ENCODE measurements around the gene PPP2R5D. TPM values are rescaled to one million over a fixed set of nuclear protein-coding genes. Genes with fewer than 3 reads are reported as not detected.
A peak's percentile ranks its signal among the peaks of the same experiment; 100 is the strongest.

The PPP2R5D gene
- total RNA-seq (10 to 100 TPM; 12.9 to 13.9 TPM), polyA plus RNA-seq (10 to 100 TPM in 1 of 2 donors, 1 to 10 TPM in 1; 6.7 to 13.5 TPM)

DNA sequence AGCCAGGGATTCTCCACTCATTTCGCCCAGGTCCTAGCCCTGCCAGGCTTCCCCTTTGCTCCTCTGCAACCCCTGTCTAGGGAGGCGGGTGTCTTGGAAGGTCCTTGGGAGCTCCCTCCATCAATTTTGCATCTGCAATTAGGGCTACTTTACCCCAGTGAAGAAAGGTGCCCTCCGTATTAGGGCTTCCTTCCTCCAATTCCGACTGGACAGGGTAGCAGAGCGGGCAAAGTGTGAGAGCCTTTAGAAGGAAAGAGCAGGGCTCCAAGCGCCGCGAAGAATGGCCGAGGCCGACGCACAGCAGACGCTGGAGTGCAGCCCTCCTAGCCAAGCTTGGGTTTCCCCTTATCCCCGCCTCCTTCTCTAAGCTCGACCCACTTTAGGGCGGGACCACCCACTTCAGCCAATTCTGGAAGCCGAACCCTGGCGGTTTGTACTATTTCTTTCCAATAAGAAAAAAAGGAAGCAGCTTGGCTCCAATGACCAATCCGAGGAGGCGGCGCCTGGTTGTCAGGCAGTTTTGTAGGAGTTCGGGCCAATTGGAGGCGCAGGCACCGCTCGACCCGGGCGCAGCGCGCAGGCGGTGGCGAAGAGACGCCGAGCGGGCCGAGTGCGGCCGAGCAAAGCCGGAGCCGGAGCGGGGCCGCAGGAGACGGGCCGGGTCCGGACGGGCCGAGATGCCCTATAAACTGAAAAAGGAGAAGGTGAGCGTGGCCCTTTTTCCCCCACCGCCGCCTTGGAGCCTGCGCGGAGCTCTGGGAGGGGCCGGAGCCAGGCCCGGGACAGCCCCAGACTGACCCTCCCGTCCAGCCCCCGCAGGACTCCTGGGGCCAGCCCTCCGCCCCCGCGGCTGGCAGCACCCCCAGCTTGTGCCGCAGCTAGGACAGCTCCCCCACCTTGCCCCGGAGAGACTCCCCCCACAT lies at the start of gene PPP2R5D:
Gene PPP2R5D, plus strand, starts transcription at position 570 of the 923 bp plus-strand sequence. Its CDS starts 108 bp downstream, at position 678.
- Histone ChIP-seq H3K36me3 (ENCODE audit: control insufficient read depth in 4 of 4, insufficient read depth in 3 of 4, low read depth in 1 of 4, low read length in 3 of 4) (no peaks in the 10 kb centered on the region), H3K27me3 (ENCODE audit: control insufficient read depth in 4 of 4, insufficient read depth in 4 of 4, low read length in 3 of 4) (no peaks in the 10 kb centered on the region), H3K4me3 (ENCODE audit: low read depth in 1 of 3, low read length in 3 of 3) (peak within 1 kb of the TSS; percentile 61 to 86 (median 81)), H3K9ac (ENCODE audit: low read depth in 1 of 2, low read length in 2 of 2) (peak within 1 kb of the TSS; percentile 47 to 56), H3K4me1 (ENCODE audit: control insufficient read depth in 4 of 4, insufficient read depth in 4 of 4, low read length in 3 of 4) (peaks cover 5 to 26% (median 23%) of the 10 kb centered on the region in 4 donors), H3K27ac (ENCODE audit: low read depth in 1 of 2, low read length in 2 of 2) (peak within 1 kb of the TSS; percentile 74 to 77), H3K9me3 (ENCODE audit: control insufficient read depth in 4 of 4, low read length in 3 of 4) (no peaks in the 10 kb centered on the region)
- peak; percentile 94 for DNase-seq (ENCODE audit: low spot score)
- no peak for TF ChIP-seq HNF4G (IDR thresholded peaks at IDR 0.05)
- peak; percentile 21 for TF ChIP-seq FOXA1 (IDR thresholded peaks at IDR 0.05)
- TF ChIP-seq TAF1 (conservative IDR thresholded peaks at IDR 0.05): peak; percentile 74
- peak in 1 of 2 donors; percentile 17 for TF ChIP-seq HNF4A (conservative IDR thresholded peaks at IDR 0.05)
- TF ChIP-seq FOXA2 (IDR thresholded peaks at IDR 0.05): no peak
- TF ChIP-seq NR2F2 (IDR thresholded peaks at IDR 0.05): no peak
- no peak for TF ChIP-seq EGR1 (IDR thresholded peaks at IDR 0.05; ENCODE audit: low read depth in 2 of 2)
- TF ChIP-seq, protein P1, sequence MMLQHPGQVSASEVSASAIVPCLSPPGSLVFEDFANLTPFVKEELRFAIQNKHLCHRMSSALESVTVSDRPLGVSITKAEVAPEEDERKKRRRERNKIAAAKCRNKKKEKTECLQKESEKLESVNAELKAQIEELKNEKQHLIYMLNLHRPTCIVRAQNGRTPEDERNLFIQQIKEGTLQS (IDR thresholded peaks at IDR 0.05): no peak
- TF ChIP-seq YY1 (IDR thresholded peaks at IDR 0.05): peak; percentile 86
- TF ChIP-seq, protein P2, sequence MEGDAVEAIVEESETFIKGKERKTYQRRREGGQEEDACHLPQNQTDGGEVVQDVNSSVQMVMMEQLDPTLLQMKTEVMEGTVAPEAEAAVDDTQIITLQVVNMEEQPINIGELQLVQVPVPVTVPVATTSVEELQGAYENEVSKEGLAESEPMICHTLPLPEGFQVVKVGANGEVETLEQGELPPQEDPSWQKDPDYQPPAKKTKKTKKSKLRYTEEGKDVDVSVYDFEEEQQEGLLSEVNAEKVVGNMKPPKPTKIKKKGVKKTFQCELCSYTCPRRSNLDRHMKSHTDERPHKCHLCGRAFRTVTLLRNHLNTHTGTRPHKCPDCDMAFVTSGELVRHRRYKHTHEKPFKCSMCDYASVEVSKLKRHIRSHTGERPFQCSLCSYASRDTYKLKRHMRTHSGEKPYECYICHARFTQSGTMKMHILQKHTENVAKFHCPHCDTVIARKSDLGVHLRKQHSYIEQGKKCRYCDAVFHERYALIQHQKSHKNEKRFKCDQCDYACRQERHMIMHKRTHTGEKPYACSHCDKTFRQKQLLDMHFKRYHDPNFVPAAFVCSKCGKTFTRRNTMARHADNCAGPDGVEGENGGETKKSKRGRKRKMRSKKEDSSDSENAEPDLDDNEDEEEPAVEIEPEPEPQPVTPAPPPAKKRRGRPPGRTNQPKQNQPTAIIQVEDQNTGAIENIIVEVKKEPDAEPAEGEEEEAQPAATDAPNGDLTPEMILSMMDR (IDR thresholded peaks at IDR 0.05; ENCODE audit: low read depth, low read length, missing input control): peak; percentile 30
- TF ChIP-seq, protein P3, sequence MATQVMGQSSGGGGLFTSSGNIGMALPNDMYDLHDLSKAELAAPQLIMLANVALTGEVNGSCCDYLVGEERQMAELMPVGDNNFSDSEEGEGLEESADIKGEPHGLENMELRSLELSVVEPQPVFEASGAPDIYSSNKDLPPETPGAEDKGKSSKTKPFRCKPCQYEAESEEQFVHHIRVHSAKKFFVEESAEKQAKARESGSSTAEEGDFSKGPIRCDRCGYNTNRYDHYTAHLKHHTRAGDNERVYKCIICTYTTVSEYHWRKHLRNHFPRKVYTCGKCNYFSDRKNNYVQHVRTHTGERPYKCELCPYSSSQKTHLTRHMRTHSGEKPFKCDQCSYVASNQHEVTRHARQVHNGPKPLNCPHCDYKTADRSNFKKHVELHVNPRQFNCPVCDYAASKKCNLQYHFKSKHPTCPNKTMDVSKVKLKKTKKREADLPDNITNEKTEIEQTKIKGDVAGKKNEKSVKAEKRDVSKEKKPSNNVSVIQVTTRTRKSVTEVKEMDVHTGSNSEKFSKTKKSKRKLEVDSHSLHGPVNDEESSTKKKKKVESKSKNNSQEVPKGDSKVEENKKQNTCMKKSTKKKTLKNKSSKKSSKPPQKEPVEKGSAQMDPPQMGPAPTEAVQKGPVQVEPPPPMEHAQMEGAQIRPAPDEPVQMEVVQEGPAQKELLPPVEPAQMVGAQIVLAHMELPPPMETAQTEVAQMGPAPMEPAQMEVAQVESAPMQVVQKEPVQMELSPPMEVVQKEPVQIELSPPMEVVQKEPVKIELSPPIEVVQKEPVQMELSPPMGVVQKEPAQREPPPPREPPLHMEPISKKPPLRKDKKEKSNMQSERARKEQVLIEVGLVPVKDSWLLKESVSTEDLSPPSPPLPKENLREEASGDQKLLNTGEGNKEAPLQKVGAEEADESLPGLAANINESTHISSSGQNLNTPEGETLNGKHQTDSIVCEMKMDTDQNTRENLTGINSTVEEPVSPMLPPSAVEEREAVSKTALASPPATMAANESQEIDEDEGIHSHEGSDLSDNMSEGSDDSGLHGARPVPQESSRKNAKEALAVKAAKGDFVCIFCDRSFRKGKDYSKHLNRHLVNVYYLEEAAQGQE (IDR thresholded peaks at IDR 0.05): peak; percentile 58
- peak; percentile 84 for TF ChIP-seq SP1 (IDR thresholded peaks at IDR 0.05)
- TF ChIP-seq, protein P4, sequence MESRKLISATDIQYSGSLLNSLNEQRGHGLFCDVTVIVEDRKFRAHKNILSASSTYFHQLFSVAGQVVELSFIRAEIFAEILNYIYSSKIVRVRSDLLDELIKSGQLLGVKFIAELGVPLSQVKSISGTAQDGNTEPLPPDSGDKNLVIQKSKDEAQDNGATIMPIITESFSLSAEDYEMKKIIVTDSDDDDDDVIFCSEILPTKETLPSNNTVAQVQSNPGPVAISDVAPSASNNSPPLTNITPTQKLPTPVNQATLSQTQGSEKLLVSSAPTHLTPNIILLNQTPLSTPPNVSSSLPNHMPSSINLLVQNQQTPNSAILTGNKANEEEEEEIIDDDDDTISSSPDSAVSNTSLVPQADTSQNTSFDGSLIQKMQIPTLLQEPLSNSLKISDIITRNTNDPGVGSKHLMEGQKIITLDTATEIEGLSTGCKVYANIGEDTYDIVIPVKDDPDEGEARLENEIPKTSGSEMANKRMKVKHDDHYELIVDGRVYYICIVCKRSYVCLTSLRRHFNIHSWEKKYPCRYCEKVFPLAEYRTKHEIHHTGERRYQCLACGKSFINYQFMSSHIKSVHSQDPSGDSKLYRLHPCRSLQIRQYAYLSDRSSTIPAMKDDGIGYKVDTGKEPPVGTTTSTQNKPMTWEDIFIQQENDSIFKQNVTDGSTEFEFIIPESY (IDR thresholded peaks at IDR 0.05): no peak
- peak; percentile 52 to 56 for TF ChIP-seq RAD21 (IDR thresholded peaks at IDR 0.05)
- no peak for TF ChIP-seq JUND (IDR thresholded peaks at IDR 0.05)
- peak in 1 of 2 donors; percentile 61 for TF ChIP-seq GABPA (IDR thresholded peaks at IDR 0.05 in 1 of 2, conservative IDR thresholded peaks at IDR 0.05 in 1 of 2)
- TF ChIP-seq RXRA (IDR thresholded peaks at IDR 0.05): peak in 1 of 2 donors; percentile 44
- TF ChIP-seq, protein P5, sequence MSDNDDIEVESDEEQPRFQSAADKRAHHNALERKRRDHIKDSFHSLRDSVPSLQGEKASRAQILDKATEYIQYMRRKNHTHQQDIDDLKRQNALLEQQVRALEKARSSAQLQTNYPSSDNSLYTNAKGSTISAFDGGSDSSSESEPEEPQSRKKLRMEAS (IDR thresholded peaks at IDR 0.05): no peak
- under 1% methylated on average over 59 of the region's 59 CpGs for whole genome bisulfite sequencing
